HL-60 (cell line): ENCODE results near the gene WNT5B.

Source experiments
- DNase-seq, 2 experiments: peaks; one replicate each; pipeline ENCODE4 v3.0.0-alpha.2; 2010 to 2020; ENCODE audit warnings: low read depth in 1 of 2, low spot score in 1 of 2
- H3K27ac ChIP-seq: fragments of 250-450 bp; sonication (Bioruptor Pico); replicated peaks from 2 replicates; pipeline ENCODE4 v1.5.1; 2020; ENCODE audit warnings: mild to moderate bottlenecking, moderate library complexity
- H3K27me3 ChIP-seq: fragments of 250-450 bp; sonication (Bioruptor Pico); 2 replicates; pipeline ENCODE4 v1.5.1; 2021; ENCODE audit warnings: mild to moderate bottlenecking, moderate library complexity; ENCODE audit not compliant: insufficient read depth, poor library complexity, severe bottlenecking
- H3K4me3 ChIP-seq: replicated peaks from 2 replicates; pipeline ENCODE4 v1.5.1; 2011; ENCODE audit warnings: mild to moderate bottlenecking, control low read depth, low read length; ENCODE audit not compliant: insufficient read depth
- GABPA ChIP-seq: IDR thresholded peaks from 2 replicates; pipeline ENCODE4 v1.6.1; 2012; ENCODE audit warnings: low read depth
- POLR2AphosphoS5 ChIP-seq: IDR thresholded peaks from 2 replicates; pipeline ENCODE4 v1.6.1; 2012; ENCODE audit warnings: low read depth
- REST ChIP-seq: IDR thresholded peaks from 2 replicates; pipeline ENCODE4 v1.6.1; 2012; ENCODE audit warnings: low read depth; ENCODE audit not compliant: insufficient replicate concordance
- SPI1 ChIP-seq: IDR thresholded peaks from 2 replicates; pipeline ENCODE4 v1.6.1; 2012; ENCODE audit warnings: low read depth, mild to moderate bottlenecking, borderline replicate concordance
- TF ChIP-seq, protein P1 (sequence below): IDR thresholded peaks from one replicate; pipeline ENCODE4 v1.5.1; 2011; ENCODE audit warnings: low read length, control low read depth, inconsistent platforms; ENCODE audit not compliant: insufficient read depth

WNT5B gene

GRCh38 chr12:1584326-1584725, 44.7 kb upstream of the WNT5B start:
- no peaks in the 10 kb centered on the region for H3K27me3 ChIP-seq
- TF ChIP-seq POLR2AphosphoS5 (no peak), GABPA (no peak), SPI1 (no peak), REST (no peak)
- TF ChIP-seq, protein P1, sequence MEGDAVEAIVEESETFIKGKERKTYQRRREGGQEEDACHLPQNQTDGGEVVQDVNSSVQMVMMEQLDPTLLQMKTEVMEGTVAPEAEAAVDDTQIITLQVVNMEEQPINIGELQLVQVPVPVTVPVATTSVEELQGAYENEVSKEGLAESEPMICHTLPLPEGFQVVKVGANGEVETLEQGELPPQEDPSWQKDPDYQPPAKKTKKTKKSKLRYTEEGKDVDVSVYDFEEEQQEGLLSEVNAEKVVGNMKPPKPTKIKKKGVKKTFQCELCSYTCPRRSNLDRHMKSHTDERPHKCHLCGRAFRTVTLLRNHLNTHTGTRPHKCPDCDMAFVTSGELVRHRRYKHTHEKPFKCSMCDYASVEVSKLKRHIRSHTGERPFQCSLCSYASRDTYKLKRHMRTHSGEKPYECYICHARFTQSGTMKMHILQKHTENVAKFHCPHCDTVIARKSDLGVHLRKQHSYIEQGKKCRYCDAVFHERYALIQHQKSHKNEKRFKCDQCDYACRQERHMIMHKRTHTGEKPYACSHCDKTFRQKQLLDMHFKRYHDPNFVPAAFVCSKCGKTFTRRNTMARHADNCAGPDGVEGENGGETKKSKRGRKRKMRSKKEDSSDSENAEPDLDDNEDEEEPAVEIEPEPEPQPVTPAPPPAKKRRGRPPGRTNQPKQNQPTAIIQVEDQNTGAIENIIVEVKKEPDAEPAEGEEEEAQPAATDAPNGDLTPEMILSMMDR, result no peak
- H3K4me3 ChIP-seq, result no peak overlapping the region
- no peak overlapping the region for H3K27ac ChIP-seq
- DNase-seq, result no peak

- H3K27me3 ChIP-seq, result no peaks in the 10 kb centered on the region
- no peak for DNase-seq
- no peak overlapping the region for H3K27ac ChIP-seq
- TF ChIP-seq SPI1 (no peak), GABPA (no peak), REST (no peak), POLR2AphosphoS5 (no peak)
- TF ChIP-seq, protein P1, result no peak
- H3K4me3 ChIP-seq, result no peak overlapping the region
These were observed 41.0 kb upstream of the WNT5B start for GRCh38 chr12:1587927-1588574.

- H3K4me3 ChIP-seq, result no peak overlapping the region
- H3K27ac ChIP-seq, result no peak overlapping the region
- H3K27me3 ChIP-seq, result no peaks in the 10 kb centered on the region
- DNase-seq, result no peak
- TF ChIP-seq GABPA, result no peak
- no peak for TF ChIP-seq POLR2AphosphoS5
These were observed 40.5 kb upstream of the WNT5B start for GRCh38 chr12:1588575-1588947.

- no peak for DNase-seq
- H3K27ac ChIP-seq, result no peak overlapping the region
- H3K27me3 ChIP-seq, result no peaks in the 10 kb centered on the region
- TF ChIP-seq SPI1 (no peak), REST (no peak), POLR2AphosphoS5 (no peak), GABPA (no peak)
- TF ChIP-seq, protein P1, result no peak
- no peak overlapping the region for H3K4me3 ChIP-seq
These were observed 38.6 kb upstream of the WNT5B start for GRCh38 chr12:1590221-1590979.
